HEK293T (cell line): ENCODE measurements around the gene NGLY1.

Source experiments
- CTCF ChIA-PET: fragments of 350-600 bp; formaldehyde crosslinking; extraction: SDS; loops from one replicate; lab custom pipeline; 2021; ENCODE audit warnings: antibody characterized with exemption, inconsistent platforms; lab: Yijun Ruan, JAX
- POLR2A ChIA-PET: fragments of 350-600 bp; formaldehyde crosslinking; extraction: SDS; loops from one replicate; lab custom pipeline; 2020; ENCODE audit warnings: antibody characterized with exemption, inconsistent platforms; lab: Yijun Ruan, JAX
- DNase-seq: peaks from one replicate; pipeline ENCODE4 v3.0.0; 2012; ENCODE audit warnings: mixed read lengths; ENCODE audit errors: extremely low spot score
- ARNT ChIP-seq: fragments of 450-650 bp; IDR thresholded peaks from 2 replicates; pipeline ENCODE4 v1.6.1; 2017; ENCODE audit warnings: mild to moderate bottlenecking
- BHLHE40 ChIP-seq: fragments of 450-650 bp; IDR thresholded peaks from 2 replicates; pipeline ENCODE4 v1.6.1; 2016; ENCODE audit warnings: mild to moderate bottlenecking, moderate library complexity, borderline replicate concordance
- CTBP1 ChIP-seq: fragments of 450-650 bp; IDR thresholded peaks from 2 replicates; pipeline ENCODE4 v1.6.1; 2016; ENCODE audit warnings: borderline replicate concordance
- ELF4 ChIP-seq: fragments of 450-650 bp; IDR thresholded peaks from 2 replicates; pipeline ENCODE4 v1.6.1; 2017; ENCODE audit warnings: antibody characterized with exemption
- FOXA1 ChIP-seq: fragments of 450-650 bp; IDR thresholded peaks from 2 replicates; pipeline ENCODE4 v1.6.1; 2016; ENCODE audit warnings: mild to moderate bottlenecking
- FOXK2 ChIP-seq: fragments of 450-650 bp; IDR thresholded peaks from 2 replicates; pipeline ENCODE4 v1.6.1; 2016; ENCODE audit warnings: mild to moderate bottlenecking
- FOXM1 ChIP-seq: fragments of 450-650 bp; IDR thresholded peaks from 2 replicates; pipeline ENCODE4 v1.6.1; 2017; ENCODE audit warnings: mild to moderate bottlenecking, borderline replicate concordance
- HDGF ChIP-seq: fragments of 450-650 bp; IDR thresholded peaks from 2 replicates; pipeline ENCODE4 v1.6.1; 2017; ENCODE audit warnings: antibody characterized with exemption, borderline replicate concordance
- L3MBTL2 ChIP-seq: fragments of 450-650 bp; conservative IDR thresholded peaks from 2 replicates; pipeline ENCODE4 v1.6.1; 2016; ENCODE audit warnings: mild to moderate bottlenecking
- LEF1 ChIP-seq: fragments of 450-650 bp; IDR thresholded peaks from 2 replicates; pipeline ENCODE4 v1.6.1; 2017; ENCODE audit warnings: mild to moderate bottlenecking, borderline replicate concordance
- NFRKB ChIP-seq: fragments of 450-650 bp; IDR thresholded peaks from 2 replicates; pipeline ENCODE4 v1.6.1; 2016; ENCODE audit warnings: mild to moderate bottlenecking, moderate library complexity
- PKNOX1 ChIP-seq: fragments of 450-650 bp; IDR thresholded peaks from 2 replicates; pipeline ENCODE4 v1.6.1; 2016
- SP1 ChIP-seq: fragments of 450-650 bp; IDR thresholded peaks from 2 replicates; pipeline ENCODE4 v1.6.1; 2017
- SUZ12 ChIP-seq: fragments of 450-650 bp; IDR thresholded peaks from 2 replicates; pipeline ENCODE4 v1.6.1; 2016; ENCODE audit warnings: mild to moderate bottlenecking
- TARDBP ChIP-seq: fragments of 450-650 bp; IDR thresholded peaks from 2 replicates; pipeline ENCODE4 v1.6.1; 2016
- ZNF384 ChIP-seq: fragments of 450-650 bp; IDR thresholded peaks from 2 replicates; pipeline ENCODE4 v1.6.1; 2016

The NGLY1 gene

DNA sequence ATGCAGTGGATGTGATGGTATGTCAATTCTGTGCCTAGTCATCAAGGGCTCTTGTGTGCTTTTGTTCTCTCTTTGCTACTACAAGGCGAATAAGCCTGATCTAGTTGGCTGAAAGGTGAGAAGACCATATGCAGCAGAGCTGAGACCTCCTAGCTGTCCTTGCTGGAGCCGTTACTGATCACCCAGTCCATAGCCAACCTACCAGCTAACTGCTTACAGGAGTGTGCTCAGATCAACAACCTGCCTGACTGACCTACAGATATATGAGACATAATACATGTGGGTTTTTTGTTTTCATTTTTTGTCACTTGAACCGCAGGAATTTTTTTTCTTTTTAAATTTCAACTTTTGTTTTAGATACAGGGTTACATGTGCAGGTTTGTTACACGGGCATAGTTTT lies 29.4 kb upstream of the NGLY1 start:
- ChIA-PET CTCF (no interaction called here), POLR2A (no interaction called here)
- DNase-seq, result no peak

DNA sequence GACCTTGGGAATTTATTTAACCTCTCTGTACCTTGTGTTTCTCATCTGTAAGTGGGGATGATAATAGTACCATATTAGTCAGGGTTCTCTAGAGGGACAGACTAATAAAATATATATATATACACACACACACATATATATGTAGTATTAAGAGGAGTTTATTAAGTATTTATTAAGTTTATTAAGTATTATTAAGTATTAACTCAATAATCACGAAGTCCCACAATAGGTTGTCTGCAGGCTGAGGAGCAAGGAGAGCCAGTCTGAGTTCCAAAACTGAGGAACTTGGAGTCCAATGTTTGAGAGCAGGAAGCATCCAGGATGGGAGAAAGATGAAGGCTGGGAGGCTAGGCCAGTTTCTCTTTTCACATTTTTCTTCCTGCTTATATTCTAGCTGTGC lies 21.4 kb upstream of the NGLY1 start:
- POLR2A ChIA-PET, result no interaction called here
- CTCF ChIA-PET, result no interaction called here
- TF ChIP-seq FOXA1 (no peak), NFRKB (no peak), FOXK2 (no peak), HDGF (no peak), LEF1 (no peak), ZNF384 (no peak), ARNT (no peak), BHLHE40 (no peak), SUZ12 (no peak)
- DNase-seq, result no peak

More for the DNA sequence above, 29.4 kb upstream of the NGLY1 start:
- TF ChIP-seq CTBP1, result no peak
- TF ChIP-seq FOXK2, result no peak
- TF ChIP-seq FOXM1, result no peak
- TF ChIP-seq ZNF384, result no peak
- TF ChIP-seq ELF4, result no peak
- TF ChIP-seq PKNOX1, result no peak
- TF ChIP-seq NFRKB, result no peak
- no peak for TF ChIP-seq SP1
- TF ChIP-seq LEF1, result no peak
- TF ChIP-seq ARNT, result no peak
- no peak for TF ChIP-seq L3MBTL2
- no peak for TF ChIP-seq HDGF

GRCh38 chr3:25803833-25804232 lies 20.6 kb upstream of the NGLY1 start:
- DNase-seq, result no peak
- TF ChIP-seq LEF1 (no peak), NFRKB (no peak), TARDBP (no peak), CTBP1 (no peak), FOXM1 (no peak), SP1 (no peak), ZNF384 (no peak), BHLHE40 (no peak), FOXA1 (no peak), L3MBTL2 (no peak), HDGF (no peak), ELF4 (no peak), SUZ12 (no peak), PKNOX1 (no peak), ARNT (no peak)
- ChIA-PET POLR2A (no interaction called here), CTCF (no interaction called here)

GRCh38 chr3:25801786-25802185 lies 18.5 kb upstream of the NGLY1 start:
- CTCF ChIA-PET, result no interaction called here
- no peak for DNase-seq
- TF ChIP-seq NFRKB (no peak), FOXA1 (no peak), SP1 (no peak), ELF4 (no peak), SUZ12 (no peak), BHLHE40 (no peak), FOXM1 (no peak), PKNOX1 (no peak), ZNF384 (no peak)
- POLR2A ChIA-PET, result no interaction called here

GRCh38 chr3:25789596-25790556 lies 6.6 kb upstream of the NGLY1 start, which contains the start of gene OXSM:
Gene OXSM, plus strand, starts transcription at chr3:25790090. Its CDS starts 931 bp downstream, at chr3:25791021.
- POLR2A ChIA-PET, result interaction anchor here (1.0 to 1.4 kb wide), 3 partner anchors 13 to 142 kb away, joined by 3 read pairs; no protein-coding TSS in a partner anchor
- CTCF ChIA-PET, result no interaction called here

More at GRCh38 chr3:25789596-25790556, 6.6 kb upstream of the NGLY1 start, which contains the start of gene OXSM:
- TF ChIP-seq PKNOX1 (no peak), FOXA1 (no peak), CTBP1 (0 out of 2 replicates have a peak, but pooled peaks have one; percentile 41), NFRKB (no peak), L3MBTL2 (peak; percentile 94), ZNF384 (no peak), ARNT (no peak), LEF1 (no peak), SUZ12 (no peak), FOXM1 (no peak), HDGF (no peak), SP1 (no peak)
- peak; percentile 84 for DNase-seq
